NCI-H2227 (cell line): ENCODE measurements around the gene PHF13.

Source experiments
- DNase-seq: peaks from one replicate; lab custom pipeline; 2025; ENCODE audit not compliant: unreplicated experiment; lab: John Stamatoyannopoulos, UW

The PHF13 gene

DNA sequence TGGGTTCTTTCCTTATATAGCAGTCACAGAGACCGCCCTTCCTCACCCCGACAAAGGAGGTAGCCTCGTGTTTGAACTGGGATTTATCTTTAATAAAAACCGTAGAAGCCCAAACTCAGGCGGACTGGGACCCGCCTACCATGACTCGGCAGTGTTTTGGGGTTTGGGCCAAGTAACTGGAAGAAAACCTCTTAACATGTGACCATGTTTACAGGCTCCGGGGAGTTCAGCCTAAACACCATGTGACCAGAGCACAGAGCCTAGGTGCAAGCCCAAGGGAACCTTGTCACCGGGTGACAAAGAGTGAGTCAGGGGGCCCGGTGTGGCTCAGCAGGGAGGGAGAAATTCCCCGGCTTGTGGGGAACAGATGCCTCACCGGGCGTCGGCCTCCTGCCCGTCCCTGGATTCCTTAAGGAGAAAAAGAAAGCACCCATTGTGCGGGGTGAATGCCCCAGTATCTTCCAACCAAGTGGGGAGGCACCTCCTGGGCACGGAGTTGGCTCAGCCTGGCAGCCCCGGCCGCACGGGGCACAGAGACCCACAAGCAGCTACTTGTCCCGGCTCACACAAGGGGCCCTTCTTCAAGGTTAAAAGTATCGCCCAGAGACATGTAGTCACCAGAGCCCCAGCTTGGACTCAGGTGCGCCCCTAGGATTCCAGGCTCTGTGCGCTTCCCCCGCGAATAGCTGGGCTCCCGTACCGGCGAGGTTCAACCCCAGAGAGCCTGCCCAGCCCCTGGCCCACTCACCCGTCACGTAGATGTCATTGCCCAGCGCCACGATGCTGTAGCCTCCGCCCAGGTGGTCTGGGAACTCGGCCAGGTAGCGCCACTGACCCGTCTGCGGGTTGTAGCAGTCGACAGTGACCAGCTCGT lies 12.2 kb upstream of the PHF13 start:
- DNase-seq = peak; percentile 46

DNA sequence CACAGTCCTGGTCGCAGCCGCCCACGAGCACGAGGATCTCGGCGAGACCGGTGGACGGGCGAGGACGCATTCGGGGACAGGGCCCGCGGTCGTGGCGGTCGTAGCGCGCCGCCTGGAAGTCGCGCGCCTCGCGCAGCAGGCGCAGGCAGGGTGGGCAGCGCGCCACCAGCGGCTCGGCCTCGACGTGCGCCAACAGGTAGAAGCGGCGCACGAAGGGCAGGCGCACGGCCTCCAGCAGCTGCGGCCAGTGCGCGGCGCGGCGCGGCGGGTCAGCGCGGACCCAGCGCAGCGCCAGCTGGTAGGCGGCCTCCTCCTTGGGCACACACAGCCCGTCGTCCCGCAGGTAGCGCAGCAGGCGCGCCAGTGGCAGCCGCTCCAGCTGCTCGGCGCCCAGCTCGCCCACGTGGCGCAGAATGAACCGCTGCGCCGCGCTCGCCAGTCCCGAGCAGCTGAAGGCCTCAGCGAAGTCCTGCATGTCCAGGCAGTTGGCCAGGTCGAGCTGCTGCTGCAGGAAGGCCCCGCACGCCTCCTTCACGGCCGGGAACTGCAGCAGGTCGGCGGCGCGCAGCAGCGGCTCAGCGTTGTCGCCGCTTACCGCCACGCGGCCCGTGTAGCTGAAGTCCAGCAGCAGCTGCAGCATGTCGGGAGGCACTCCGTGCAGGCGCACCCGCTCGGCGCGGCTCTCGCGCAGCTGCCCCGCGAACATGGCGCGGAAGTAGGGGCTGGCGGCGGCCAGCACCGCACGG lies 11.4 kb upstream of the PHF13 start:
- DNase-seq = peak; percentile 61

DNA sequence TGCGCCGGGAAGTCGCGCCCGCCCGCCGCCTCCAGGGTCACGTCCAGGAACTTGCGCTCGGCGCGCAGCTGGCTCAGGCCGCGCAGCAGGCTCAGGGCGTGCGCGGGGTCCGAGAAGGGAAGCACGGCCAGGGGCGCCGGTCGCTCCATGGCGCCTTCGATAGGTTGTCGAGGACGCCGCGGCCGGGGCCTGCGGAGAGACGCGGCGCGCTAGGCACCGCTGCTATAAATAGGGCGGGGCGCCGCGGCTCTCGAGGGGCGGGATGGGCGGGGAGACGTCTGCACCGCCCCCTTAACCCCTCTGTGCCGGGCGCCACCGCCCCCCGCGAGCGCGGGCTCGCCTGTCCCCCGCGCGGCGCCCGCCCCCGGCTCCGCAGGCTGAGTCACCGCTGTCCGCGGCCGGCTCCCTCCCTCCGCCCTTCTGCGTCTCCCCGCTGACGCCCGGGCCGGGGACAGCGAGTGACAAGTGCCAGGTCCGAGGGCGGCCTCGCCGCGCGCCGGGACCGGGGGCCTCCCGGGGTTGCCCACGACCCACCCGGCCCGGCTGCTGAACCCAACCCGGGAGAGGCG lies 10.8 kb upstream of the PHF13 start, which contains the start of gene KLHL21:
Gene KLHL21, minus strand, starts transcription at position 201 of the 569 bp plus-strand sequence. Its CDS starts 52 bp downstream, at position 149.
- peak; percentile 88 for DNase-seq

DNA sequence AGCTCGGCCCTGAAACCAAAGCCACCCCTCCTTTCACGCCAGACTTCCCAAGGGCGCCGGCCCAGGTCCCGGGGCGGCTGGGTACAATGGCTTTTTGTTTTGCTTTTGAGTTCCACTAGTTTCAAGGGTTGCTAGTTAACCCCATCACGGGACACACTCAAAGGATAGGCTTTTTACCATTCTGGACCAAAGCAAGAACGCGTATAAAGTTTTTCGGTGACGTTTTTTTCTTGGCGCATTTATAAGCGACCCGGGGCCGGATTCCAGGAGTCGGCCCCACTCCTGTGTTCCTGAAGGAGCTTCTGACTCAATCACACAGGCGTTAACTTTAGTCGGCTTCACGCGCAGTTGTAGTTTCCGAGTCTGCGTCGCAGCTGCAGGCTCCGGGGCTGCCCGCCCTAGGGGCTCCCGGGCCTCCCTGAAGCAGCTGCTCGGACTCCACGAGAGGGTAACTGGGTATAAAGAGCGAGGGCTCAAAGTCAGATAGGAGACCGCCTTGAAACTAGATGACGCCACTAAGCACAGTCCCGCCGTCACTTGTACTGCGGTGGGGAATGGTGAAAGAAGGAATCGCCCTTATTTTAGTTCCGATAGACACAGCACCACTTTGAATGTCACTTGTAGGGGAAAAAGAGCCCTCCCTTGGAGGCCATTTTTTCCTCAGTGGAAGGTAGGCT lies 10.2 kb upstream of the PHF13 start:
- DNase-seq = peak; percentile 53

DNA sequence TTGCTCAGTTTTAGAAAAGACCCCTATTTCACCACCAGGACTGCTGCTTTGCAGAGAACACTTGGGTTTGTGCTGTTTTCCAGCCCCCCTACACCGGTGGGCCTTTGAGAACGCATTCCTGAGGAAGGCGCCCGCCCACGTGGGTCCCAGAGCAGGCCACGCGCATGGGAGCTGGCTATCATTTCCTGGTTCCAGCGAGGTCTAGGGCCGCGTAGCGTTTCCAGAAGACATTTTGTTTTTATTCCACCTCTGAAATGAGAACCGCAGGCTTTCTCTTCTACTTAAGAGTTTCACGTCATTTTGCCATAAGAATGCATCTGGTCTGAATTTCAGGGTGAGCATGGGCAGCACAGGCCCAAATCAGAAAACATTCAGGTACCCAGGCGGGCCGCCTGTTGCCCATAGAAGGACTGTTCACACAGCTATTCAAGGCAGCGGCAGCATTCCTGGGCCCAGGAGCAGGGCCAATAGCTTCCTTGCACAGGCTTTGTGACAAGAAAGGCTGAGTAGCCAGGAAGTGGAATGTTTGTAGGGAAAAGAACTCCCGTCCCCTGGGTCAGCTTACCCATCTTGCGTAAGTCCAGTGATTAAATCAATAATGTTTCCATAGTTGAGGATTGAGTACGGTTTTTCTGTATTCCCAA lies 9.5 kb upstream of the PHF13 start:
- peak; percentile 46 for DNase-seq

DNA sequence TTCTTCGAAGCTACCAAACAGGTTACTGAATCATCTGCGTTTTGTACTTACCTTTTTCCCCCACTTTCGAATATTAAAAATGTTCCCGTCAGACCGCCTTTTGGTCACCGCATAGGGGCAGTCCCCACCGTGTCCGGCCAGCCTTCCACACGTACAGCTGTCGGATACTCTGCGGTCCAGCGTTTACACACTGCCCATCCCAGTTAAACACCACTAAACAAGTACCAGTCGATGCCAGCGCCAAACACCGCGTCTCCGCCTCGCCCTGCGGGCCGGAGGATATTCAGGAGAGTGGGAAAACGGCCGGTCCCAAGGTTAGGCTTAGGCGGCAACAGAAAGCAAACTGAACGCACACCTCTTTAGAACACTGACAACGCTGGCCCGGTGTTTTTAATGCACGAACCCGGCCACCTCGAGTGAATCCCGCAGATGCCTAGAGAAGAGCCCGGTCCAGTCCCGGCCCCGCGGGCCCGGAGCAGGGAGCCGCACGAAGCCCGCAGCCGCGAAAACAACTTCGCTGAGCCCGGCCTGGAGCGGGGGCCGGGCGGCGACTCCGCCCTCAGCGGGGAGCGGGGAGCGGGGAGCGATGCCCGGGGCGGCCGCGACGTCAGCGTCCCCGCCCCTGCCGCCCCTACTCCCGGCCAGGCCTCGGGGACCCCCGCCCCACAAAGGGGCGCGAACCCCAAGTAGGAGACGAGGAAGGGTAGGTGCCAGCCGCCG lies 730 bp upstream of the PHF13 start:
- peak; percentile 84 for DNase-seq

DNA sequence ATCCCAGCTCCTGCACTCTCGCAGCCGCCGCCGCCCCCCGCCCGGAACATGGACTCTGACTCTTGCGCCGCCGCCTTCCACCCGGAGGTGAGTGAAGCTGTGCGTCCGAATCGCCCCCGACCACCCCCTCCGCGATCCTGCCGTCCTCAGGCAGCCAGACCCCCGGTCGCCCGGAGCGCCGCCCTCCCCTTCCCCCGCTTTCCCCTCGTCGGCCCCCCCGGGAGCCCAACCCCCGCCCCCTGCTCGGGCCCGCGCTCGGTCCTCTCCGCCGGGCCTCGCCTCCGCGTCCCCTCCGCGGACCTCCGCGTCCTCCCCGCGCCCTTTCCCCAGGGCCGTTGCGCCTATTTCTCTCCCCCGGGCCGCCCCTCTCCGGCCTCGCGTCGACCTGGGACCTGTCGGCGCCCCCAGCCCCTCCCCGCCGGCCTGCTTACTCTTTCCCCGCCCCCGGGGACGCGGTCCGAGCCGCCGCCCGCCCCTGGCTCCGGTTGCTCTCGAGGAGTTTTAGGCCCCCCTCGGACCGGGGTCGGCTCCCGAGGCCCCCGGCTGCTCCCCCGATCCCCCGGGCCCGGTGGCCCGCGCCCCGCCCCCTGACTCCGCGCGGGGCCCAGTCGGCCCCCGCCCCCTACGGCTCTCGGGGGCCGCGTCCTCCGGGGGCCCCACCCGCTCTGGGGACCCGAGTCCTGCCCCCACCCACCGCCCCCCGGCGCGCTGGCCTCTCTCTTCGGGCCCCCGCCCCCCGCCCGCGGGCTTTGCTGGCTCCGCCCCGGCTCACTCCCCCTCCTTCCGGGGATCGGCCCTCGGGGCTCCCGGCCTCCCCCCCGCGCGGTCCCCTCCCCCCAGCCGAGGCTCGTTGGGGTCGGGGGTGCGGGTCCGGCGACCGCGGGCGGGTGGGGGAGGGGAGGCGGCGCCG lies 743 bp downstream of the PHF13 start:
- peak; percentile 70 for DNase-seq

DNA sequence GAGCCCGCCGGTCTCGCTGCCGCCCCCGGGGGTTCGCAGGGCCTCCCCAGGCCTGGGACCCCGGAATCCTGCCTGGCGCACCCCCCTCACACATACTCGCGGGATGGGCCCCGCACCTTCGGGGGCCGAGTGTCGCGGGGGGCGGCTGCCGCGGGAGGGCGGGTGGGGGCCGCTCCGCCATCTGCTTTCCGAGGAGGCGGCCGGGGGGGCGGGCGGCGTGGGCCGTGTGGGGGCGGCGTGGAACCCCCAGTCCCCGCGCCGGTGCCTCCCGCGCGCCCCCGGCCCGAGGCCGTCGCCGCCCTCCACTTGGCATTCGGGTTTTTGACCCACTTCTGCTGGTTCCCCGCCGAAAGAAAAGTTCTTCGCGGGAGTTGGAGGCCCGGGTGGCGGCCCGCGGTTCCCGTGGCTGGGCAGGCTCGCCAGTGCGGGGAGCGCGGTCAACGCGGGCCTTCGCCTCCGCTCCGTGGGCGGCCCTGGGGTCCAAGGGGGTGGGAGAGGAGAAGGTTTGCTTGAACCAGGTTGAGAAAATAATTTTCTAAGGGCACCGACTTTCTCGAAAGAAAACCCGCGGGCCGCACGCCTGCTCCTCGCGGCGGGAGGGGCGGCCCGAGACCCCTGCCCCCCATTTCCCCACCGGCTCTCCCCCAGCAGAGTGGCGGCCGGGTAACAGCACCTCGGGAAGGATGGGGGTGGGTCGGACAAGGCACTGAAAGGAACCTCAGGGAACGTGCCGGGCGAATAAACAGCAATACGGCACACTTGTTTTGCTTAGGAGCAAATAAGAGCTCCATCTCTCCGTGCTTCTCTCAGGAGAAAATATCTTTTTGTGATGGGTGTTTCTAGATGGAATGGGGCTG lies 1.6 kb downstream of the PHF13 start:
- DNase-seq = no peak

DNA sequence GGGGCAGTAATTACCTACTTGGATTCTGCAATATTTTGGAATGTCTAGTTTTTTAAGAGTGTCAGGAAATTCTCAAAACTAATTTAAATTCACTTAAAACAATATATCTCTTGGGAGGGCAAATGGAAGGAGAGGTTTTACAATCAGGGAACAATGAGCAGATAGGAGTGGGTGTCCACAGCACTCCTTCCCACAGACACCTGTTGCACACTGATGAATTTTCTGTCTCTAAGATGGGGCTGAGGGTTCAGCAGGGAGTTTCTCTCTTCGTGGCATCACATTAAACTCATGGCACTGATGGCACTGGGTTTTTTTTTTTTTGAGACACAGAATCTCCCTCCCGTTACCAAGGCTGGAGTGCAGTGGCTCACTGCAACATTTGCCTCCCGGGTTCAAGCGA lies 5.5 kb downstream of the PHF13 start:
- no peak for DNase-seq

DNA sequence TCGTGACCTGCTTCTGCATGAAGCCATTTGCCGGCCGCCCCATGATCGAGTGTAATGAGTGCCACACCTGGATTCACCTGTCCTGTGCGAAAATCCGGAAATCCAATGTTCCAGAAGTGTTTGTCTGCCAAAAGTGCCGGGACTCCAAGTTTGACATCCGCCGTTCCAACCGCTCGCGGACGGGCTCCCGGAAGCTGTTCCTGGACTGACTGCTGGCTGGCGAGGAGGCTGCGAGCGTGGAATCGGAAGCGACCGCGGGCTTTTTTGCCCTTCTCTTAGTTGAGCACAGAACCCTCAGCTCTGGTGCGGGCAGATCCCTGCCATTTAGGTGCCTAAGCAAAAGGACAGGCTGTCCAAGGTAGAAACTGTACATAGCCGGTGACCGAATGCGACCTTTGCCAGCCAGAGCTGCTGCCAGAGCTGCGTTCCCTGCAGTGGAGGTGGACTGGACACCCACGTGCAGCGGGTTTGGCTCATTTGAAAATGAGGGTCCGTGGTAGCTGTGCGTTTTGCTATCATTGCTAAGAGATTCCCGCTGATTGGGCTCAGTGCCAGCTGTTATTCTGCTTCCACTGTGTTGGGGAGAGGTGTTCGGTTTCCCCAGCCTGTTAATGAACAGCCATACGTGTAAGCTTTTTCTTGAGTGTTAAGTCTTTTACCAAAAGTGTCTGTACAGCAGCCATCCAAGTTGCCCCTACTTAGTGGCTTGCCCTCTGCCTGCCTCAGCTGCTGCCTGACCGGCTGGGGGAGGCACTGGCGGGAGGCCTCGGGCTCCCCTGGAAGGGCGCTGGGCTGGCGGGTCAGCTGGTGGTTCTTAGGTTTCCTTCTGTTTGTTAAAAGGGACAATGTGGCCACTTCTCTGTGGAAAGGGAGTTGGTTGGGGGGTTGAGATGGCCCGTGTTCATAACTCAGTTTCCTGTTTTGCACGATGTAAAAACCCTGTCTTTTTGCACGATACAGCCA lies 8.2 kb downstream of the PHF13 start:
- no peak for DNase-seq

DNA sequence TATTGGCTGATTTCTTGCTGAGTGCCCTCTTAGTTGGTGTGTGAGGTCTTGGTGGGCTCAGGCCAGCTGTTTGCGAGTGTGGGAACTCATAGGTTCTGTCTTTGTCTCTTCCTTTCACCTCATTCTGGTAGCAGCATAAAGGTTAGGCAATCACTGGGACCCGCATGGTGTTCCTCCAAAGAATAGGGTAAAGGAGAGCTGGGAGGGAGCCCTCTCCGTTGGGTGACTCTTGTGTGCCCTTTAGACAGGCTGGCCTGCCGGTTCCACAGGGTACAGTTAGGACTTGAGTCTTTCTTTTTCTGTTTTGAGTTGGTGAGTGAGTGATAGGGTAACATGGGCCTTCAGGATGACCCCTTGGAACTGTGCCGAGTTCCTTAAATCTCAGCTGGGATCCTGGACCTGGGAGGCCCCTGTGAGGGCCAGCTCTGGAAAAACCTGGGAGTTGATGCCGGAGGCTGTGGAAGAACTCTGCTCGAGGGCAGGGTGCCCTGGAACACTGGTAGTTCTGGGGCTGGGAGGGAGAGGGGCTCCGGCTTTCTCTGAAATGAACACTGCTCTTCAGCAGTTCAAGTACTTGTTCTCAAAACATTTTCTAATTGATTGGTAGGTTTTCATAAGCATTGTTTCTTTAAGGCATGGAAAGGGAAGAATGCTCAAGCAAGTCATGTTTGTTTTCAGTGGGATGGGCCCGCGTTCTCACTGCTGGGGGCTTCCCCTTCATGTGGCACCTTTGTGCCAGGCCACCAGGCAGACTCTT lies 9.0 kb downstream of the PHF13 start:
- DNase-seq = no peak

DNA sequence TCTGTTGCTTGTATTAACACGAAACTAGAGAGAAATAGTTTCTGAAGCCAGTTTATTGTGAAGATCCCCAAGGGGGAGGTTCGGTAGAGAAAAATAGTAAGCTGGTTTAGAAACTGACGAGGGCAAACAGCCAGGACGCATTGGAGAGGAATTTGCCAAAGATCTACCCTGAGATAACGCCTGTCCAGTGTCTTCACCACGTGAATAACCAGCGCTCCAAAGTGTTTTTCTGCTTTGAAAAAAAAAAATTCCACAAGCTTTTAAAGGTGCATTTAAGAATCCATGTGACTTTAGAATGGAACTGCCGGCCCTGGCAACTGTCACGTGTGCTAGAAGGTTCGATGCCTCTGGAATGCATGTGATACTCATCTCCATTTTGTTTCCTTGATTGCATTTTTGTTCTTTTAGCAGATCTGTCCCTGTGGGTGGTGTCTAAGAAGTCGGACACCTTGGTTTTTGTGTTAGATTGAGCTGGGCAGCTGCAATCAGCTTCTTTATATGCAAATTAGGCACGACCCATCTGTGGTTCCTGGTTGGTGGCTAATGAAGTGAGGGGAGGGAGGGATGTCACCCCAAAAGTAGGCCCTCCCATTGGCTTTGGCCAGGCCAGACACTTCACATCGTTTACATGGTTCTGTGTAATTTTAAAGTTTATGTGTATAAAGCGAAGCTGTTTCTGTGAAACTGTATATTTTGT lies 9.9 kb downstream of the PHF13 start:
- no peak for DNase-seq

DNA sequence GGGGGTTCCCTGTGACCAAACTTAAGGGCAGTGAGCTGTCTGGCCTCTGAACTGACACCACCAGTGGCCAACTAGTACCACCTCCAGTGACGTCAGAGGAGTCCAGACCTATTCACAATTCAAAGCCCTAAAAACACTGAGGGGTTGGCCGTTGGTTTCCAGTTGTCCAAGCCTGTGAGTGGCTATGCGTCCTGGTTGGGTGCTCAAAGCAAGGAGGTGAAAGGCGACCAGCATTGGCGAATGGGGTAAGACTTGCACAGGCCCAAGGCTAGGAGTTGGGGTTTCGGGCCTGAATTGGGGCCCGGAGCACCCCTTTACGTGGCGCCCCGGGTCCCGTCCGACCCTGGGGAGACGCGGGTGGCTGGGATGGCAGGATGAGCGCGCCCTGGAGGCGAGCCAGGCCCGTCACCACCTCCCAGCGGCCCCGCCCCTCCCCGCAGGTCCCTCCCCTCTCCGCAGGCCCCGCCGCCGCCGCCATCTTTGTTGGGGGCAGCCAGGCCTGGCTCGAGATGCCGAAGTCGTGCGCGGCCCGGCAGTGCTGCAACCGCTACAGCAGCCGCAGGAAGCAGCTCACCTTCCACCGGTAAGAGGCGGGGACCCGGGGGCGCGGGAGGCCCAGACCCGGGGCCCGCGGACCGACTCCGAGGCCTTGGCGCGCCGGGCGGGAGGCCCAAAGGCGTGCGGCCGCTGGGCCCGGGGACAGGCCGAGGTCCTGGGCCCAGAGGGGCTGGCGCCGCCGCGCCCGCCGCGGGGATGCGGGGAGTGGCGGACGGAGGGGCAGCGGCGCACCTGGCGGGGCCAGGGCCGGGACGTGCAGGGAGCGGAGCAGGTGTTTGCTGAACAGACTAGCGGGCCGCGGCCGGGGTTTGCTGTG lies 11.4 kb downstream of the PHF13 start, which contains the start of gene THAP3:
Gene THAP3, plus strand, starts transcription at position 159 of the 874 bp plus-strand sequence. Its CDS starts 351 bp downstream, at position 510.
- DNase-seq = peak; percentile 91

DNA sequence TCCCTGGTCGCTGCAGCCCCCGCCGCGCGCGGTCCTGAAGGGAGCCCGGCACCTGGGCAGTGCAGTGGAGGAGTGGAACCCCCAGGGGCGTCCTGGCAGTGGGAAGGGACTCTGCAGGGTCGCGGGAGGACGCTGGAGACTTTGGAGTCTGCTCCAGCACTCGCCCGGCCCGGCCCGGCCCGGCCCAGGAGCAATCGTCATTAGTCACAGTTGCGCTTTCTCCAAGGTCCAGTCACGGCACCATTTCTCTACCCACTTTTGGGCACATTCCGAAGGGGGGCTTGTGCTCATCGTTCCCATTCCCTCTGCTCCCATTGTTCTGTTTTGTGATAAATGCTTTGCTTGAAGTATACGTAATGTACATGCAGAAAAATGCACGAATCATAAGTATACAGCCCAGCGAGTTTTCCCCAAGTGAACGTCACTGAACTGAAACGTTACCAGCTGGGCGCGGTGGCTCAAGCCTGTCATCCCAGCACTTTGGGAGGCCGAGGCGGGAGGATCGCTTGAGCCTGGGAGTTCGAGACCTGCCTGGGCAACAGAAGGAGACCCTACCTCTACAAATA lies 12.1 kb downstream of the PHF13 start:
- peak; percentile 47 for DNase-seq
